GM12873 (cell line): ENCODE data around the gene NUP62CL.

Experiments used
- CTCF ChIP-seq: IDR thresholded peaks from 2 replicates; pipeline ENCODE4 v1.5.1; 2012; ENCODE audit warnings: low read depth, mild to moderate bottlenecking, moderate library complexity, low read length, control low read depth; ENCODE audit not compliant: insufficient read depth; ENCODE audit errors: missing control alignments

The NUP62CL gene

GRCh38 chrX:107167163-107167921, 38.9 kb downstream of the NUP62CL start:
- no peak for TF ChIP-seq CTCF

GRCh38 chrX:107154787-107155620, 51.2 kb downstream of the NUP62CL start:
- TF ChIP-seq CTCF = no peak

DNA sequence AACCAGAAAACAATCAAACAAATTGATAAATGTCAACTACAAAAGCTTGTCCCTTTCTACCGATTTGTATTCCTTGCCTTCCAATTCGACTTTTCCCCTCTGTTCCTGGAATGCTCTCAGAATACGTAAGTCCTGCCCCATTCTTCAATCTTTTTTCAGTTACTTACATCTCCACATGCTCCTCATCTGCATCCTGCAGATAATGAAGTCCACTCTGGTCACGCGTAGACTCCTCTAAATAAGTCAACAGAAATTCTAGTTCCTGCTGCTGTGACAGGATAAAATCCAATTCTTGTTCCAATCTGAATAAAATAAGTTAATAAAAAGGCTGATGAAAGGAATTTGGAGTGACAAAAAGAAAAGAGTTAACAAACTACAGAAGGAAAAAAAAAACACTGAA, 53.2 kb downstream of the NUP62CL start:
- no peak for TF ChIP-seq CTCF

GRCh38 chrX:107146670-107147069, 59.6 kb downstream of the NUP62CL start:
- TF ChIP-seq CTCF = no peak

DNA sequence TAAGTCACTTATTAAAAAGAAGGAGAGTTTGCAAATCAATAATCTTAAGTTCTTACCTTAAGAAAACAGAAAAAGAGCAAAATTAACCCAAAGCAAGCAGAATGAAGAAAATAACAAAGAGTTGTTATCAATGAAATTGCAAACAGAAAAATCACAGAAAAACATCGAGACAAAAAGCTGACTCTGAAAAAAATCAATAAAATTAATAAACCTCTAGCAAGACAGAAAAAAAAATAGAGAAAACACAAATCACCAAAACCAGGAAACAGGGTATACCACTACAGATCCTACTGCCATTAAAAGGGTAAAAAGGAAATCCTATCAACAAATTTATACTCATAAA, 70.3 kb downstream of the NUP62CL start:
- TF ChIP-seq CTCF = no peak

DNA sequence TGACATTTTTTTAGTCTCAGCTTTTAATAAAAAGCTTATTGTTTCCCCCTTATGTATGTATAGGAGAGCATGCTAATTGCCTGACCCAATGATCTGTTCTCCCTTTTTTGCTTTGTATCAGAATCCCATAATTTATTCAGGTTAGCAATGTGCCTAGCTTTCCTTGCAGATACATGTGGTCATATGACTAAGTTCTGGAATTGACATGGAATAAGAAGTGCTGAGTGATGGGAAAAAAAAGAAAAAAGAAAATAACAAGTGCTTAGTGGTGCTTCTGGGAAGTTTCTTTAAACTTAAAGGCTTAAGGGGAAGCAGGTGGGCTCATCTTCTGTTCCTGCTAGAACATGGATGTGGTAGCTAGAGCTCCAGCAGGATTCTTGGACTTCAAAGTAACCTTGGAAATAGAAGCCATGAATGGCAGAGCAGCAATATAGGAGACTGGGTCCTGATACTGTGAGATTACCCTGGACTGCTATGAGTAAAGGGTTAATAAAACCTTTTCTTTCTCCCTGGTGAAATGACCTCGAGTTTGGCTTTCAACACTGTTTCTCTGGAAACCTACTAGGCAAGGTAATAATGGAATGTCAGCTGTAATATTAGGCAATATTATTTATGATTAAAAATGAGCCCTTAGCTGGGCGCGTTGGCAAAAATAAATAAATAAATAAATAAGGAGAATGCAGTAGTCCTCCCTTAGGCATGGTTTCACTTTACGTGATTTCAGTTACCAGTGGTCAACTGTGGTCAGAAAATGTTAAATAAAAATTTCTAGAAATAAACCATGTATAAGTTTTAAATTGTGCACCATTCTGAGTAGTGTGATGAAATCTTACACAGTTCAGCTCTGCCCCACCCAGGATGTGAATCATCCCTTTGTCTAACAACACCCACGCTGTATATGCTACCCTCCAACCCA, 70.9 kb downstream of the NUP62CL start:
- no peak for TF ChIP-seq CTCF
